Activated CD4-positive, alpha-beta T cell treated with anti-CD3 and anti-CD28 coated beads, Interleukin-2, Interleukin-4, amounts not matched to agents 100 ng/mL and 50 ng/mL, durations not matched to agents 16 hours and 8 hours (primary cell): ENCODE results near the gene CALR3.
A peak's percentile ranks its signal among the peaks of the same experiment; 100 is the strongest.
"Not testable (repeated sequence)": the region's sequence is repeated elsewhere in the genome, so short reads cannot be mapped to it uniquely, and the experiment has no call there.

ENCODE experiments used
- DNase-seq: peaks from one replicate; pipeline ENCODE4 v3.0.0-alpha.2; 2020; ENCODE audit warnings: low spot score

Gene CALR3, protein sequence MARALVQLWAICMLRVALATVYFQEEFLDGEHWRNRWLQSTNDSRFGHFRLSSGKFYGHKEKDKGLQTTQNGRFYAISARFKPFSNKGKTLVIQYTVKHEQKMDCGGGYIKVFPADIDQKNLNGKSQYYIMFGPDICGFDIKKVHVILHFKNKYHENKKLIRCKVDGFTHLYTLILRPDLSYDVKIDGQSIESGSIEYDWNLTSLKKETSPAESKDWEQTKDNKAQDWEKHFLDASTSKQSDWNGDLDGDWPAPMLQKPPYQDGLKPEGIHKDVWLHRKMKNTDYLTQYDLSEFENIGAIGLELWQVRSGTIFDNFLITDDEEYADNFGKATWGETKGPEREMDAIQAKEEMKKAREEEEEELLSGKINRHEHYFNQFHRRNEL

GRCh38 chr19:16495982-16496612, at the start of gene CALR3, which contains the start of gene C19orf44:
TSS of gene CALR3 (minus strand) at chr19:16496167. CDS start at chr19:16496129, 38 bp downstream.
TSS of gene C19orf44 (plus strand) at chr19:16496394. CDS start at chr19:16500793, 4,399 bp downstream.
- DNase-seq, result peak; percentile 99

- DNase-seq, result no peak
These were observed 48.7 kb upstream of the CALR3 start for GRCh38 chr19:16544473-16545231.

GRCh38 chr19:16543734-16544133, 47.8 kb upstream of the CALR3 start:
- not testable (repeated sequence) for DNase-seq

DNA sequence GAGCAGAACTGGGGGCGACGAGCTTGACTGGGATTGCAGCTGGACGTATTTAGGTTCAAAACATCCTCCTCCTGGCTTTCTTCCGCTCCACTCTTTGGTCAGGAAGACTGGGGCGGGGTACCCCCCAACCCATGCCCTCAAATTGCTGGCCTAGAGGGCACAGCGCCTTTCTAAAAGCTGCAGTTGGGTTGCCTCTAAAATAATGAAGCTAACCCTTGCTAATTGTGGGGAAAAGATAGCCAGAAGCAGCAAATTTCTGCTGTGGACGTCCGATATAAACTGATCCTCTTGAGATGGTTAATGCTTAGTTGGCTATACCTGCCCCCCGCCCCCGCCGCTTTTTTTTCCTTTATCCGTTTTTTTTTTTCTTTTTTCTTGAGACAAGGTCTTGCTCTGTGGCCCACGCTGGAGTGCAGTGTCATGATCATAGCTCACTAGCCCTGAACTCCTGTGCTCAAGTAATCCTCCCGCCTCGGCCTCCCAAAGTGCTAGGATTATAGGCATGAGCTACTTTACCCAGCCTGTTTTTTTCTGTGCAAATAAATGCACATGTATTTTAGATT, 47.0 kb upstream of the CALR3 start:
- DNase-seq, result no peak

- peak; percentile 95 for DNase-seq
These were observed 46.3 kb upstream of the CALR3 start, which contains the start of gene CHERP for GRCh38 chr19:16542045-16542909. TSS of gene CHERP (minus strand) at chr19:16542437. CDS start at chr19:16542378, 59 bp downstream.

DNA sequence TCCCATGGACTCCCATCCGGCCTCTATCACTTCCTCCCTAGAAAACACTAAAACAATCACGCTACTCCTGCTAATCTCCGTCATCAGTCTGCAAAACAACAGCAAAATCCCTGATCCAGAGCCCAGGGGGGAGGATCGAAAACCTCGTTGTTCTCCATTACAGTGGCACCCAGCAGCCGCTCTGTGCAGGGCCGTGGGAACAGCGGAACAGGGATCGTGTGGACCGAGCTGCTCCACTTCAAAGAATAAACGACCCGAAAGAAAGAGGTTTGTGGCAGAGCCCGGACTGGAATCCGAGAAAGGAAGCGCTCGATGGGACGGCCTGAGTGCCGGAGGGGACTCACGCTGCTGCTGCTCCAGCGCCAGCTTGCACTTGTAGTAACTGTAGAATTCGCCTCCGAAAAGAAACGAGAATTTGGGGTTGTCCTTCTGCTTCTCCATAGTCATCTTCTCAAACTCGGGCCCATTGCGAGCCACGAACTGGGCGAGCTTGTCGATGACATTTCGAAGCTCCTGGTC, 45.6 kb upstream of the CALR3 start:
- DNase-seq, result no peak

GRCh38 chr19:16540948-16541347, 45.0 kb upstream of the CALR3 start:
- DNase-seq, result no peak

GRCh38 chr19:16537111-16537510, 41.1 kb upstream of the CALR3 start:
- no peak for DNase-seq

GRCh38 chr19:16536130-16536529, 40.2 kb upstream of the CALR3 start:
- DNase-seq, result no peak

- DNase-seq, result no peak
These were observed 39.4 kb upstream of the CALR3 start for GRCh38 chr19:16535381-16535780.

DNA sequence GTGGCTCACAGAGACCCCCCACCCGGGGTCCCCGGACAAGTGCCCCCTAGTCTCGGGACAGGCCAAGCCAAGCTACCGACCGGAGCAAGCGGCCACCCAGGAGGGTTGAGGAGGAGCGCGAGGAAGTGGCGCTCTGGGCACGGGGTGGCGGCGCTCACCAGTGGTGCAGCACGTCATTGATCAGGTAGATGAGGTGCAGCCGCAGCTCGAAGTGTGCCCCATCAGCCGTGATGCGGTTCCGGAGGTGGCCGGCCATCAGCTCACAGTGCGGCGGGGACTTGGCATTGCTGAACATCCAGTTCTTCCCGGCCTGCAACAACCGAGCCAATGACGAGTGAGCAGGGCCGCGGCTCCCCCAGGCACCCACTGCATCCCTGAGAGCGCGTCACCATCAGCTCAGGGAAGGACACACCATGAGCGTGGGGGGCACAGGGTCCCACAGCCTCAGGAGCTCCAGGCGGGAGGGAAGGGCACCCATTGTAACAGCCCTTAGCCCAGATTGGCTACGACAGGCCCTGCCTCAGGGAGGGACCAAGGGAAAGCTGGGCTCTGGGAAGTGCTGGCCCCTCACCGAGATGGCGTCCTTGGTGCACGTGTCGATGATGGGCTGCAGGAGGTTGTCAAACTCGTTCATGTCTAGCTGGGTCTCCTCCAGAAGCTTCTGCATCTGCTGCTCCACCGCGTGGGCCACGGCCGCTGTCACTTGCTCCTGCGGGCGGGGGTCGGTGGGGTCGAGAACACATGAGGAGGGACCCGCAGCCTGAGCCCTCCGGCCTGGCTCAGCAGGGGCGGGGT, 36.7 kb upstream of the CALR3 start:
- no peak for DNase-seq

GRCh38 chr19:16531380-16531669, 35.4 kb upstream of the CALR3 start:
- DNase-seq, result no peak

DNA sequence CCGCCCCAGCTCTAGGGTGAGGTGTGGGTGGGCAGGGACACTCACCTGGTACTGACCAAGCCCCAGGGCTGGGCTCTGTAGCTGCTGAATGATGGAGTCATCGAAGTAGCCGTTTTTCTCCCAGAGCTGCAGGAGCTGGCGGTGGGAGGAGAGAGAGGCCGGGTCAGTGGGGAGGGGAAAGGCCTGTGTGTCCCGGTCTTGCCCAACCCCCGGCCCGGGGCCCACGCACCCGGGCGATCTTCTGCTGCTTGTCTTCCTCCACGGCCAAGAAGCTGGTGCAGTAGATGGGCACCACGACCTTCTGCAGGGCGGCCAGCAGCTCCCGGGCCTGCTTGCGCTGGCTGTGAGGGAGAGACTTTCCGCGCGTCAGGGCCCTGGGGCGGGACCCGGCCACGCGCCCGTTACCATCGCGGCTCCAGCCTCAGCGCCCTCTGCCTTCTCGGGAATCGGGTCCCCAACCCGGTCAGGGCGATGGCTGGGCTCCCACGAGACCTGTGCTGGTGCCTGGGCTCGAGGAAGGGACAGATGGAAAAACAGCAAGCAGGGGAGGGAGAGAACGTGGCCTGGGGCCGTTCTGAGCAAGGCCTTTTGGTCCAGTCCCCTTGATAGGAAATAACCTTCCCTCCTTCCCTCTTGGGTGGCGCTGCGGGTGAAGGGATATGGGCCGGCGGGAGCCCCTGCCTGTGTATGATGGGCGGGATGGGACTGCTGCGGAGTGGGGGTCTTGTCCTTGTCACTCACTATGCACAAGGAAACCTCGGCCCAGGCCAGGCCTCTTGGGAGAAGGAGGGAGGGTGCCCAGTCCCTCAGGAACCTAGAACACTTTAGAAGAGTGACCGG, 34.8 kb upstream of the CALR3 start:
- no peak for DNase-seq

DNA sequence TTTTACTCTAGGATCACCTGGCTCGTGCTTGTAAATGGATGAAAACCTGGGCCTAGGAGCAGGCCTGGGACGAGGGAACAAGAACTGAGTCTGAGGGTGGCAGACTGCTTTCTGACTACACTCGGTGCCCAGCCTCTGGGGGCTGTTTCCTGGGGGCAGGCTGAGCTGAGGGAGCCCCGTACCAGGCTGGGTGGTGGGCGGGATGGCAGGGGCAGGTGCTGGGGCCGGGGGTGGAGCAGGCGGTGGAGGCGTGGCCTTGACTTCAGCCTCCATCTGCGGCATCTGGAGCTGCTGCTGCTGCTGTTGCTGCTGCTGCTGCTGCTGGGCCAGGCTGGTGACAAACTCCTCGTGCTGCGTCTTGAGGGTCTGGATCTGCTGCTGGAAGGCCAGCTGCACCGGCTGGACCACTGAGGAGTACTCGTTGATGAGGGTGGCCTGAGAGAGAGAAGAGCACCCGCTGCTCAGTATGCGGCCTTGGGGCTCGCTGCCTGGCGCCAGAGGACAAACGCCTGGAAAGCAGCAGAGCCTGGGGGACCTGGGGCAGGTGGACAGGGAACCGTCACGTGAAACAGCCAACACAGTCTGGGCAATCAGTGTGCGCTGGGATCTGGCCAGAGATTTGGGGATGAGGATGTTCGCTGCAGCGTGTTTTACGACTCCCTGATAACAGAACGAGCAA, 33.6 kb upstream of the CALR3 start:
- DNase-seq, result no peak

DNA sequence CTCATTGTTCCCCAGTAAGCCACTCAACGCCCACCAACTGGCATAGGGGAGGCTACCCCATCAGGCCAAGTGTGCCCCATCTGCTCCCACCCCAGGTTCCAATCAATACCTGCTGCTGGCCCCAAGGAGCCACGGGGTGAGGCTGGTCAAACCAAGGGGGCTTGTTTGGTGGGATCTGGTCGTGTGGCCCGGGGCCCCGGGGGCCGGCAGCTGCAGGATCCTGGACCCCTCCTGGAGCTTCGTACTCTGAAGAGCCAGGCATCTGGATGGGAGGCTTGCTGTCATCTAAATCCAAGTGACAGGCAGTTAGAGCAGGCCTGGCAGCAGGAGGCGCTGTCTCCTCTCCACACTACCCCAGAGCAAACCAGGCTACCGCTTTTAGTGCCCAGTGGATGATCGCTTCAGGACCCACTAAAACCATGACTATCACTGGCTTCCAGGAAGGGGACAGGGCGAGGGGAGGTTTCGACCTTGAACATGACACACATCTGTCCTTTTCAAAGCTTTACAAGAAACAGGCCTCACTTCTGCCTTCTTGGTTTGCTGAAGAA, 32.1 kb upstream of the CALR3 start:
- DNase-seq, result peak; percentile 28

- no peak for DNase-seq
These were observed 31.5 kb upstream of the CALR3 start for GRCh38 chr19:16527334-16527935.

GRCh38 chr19:16525751-16526481, 29.9 kb upstream of the CALR3 start:
- no peak for DNase-seq
